Osteocyte (in vitro differentiated cells): Measurements from ENCODE around the gene HDAC3. TPM values are rescaled to one million over a fixed set of nuclear protein-coding genes. Genes with fewer than 3 reads are reported as not detected.
A peak's percentile ranks its signal among the peaks of the same experiment; 100 is the strongest.

ENCODE experiments used
- DNase-seq: peaks from one replicate; pipeline ENCODE4 v3.0.0; 2021; ENCODE audit warnings: mixed read lengths; ENCODE audit not compliant: unreplicated experiment; ENCODE audit errors: extremely low spot score
- H3K27ac Mint-ChIP-seq: one replicate; pipeline ENCODE4 v1.8.0; 2021; ENCODE audit warnings: mild to moderate bottlenecking, mixed read lengths; ENCODE audit not compliant: unreplicated experiment
- H3K27me3 Mint-ChIP-seq: one replicate; pipeline ENCODE4 v1.8.0; 2021; ENCODE audit warnings: mixed read lengths; ENCODE audit not compliant: unreplicated experiment
- H3K36me3 Mint-ChIP-seq: one replicate; pipeline ENCODE4 v1.8.0; 2021; ENCODE audit warnings: mixed read lengths; ENCODE audit not compliant: unreplicated experiment
- H3K4me1 Mint-ChIP-seq: one replicate; pipeline ENCODE4 v1.8.0; 2021; ENCODE audit warnings: mixed read lengths; ENCODE audit not compliant: unreplicated experiment
- H3K4me3 Mint-ChIP-seq: one replicate; pipeline ENCODE4 v1.8.0; 2021; ENCODE audit warnings: mild to moderate bottlenecking, moderate library complexity, mixed read lengths; ENCODE audit not compliant: unreplicated experiment
- H3K9me3 Mint-ChIP-seq: one replicate; pipeline ENCODE4 v1.8.0; 2021; ENCODE audit warnings: mixed read lengths; ENCODE audit not compliant: unreplicated experiment
- total RNA-seq: library from RNA; stranded (reverse); gene quantifications from 2 replicates; pipeline ENCODE4 v1.2.1, GENCODE V29; 2021
- TF ChIP-seq, protein P1 (sequence below): fragments of 200-600 bp; sonication (generic); IDR thresholded peaks from 2 replicates; pipeline ENCODE4 v1.5.0; 2021; ENCODE audit warnings: antibody characterized with exemption, mild to moderate bottlenecking, moderate library complexity

HDAC3 gene
- total RNA-seq, 1 donor from 2014 or later: 67.9 TPM

DNA sequence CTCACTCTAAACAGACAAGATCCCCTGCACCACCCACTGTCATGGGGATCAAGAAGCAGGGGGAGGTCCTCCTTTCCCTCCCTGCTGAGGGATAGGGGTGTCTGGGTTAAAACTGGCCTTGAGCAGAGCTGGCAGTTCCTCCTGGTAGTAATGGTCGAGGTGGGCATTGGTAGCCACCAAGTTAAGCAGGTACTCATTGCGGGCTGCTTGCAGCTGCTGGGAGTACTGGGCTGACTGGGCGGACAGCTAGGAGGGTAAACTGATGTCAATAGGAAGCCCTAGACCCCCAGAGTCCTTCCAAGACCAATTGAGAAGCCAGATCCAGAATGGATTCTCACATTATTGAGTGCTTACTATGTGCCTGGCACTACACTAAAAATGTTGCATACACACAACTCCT lies 11.2 kb upstream of the HDAC3 start:
- Mint-ChIP-seq H3K36me3 (peaks cover 8% of the 10 kb centered on the region), H3K4me3 (no peak overlapping the region), H3K9me3 (no peaks in the 10 kb centered on the region), H3K27me3 (no peaks in the 10 kb centered on the region), H3K4me1 (peaks cover 9% of the 10 kb centered on the region), H3K27ac (no peak overlapping the region)
- TF ChIP-seq, protein P1, sequence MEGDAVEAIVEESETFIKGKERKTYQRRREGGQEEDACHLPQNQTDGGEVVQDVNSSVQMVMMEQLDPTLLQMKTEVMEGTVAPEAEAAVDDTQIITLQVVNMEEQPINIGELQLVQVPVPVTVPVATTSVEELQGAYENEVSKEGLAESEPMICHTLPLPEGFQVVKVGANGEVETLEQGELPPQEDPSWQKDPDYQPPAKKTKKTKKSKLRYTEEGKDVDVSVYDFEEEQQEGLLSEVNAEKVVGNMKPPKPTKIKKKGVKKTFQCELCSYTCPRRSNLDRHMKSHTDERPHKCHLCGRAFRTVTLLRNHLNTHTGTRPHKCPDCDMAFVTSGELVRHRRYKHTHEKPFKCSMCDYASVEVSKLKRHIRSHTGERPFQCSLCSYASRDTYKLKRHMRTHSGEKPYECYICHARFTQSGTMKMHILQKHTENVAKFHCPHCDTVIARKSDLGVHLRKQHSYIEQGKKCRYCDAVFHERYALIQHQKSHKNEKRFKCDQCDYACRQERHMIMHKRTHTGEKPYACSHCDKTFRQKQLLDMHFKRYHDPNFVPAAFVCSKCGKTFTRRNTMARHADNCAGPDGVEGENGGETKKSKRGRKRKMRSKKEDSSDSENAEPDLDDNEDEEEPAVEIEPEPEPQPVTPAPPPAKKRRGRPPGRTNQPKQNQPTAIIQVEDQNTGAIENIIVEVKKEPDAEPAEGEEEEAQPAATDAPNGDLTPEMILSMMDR: no peak
- DNase-seq: no peak

DNA sequence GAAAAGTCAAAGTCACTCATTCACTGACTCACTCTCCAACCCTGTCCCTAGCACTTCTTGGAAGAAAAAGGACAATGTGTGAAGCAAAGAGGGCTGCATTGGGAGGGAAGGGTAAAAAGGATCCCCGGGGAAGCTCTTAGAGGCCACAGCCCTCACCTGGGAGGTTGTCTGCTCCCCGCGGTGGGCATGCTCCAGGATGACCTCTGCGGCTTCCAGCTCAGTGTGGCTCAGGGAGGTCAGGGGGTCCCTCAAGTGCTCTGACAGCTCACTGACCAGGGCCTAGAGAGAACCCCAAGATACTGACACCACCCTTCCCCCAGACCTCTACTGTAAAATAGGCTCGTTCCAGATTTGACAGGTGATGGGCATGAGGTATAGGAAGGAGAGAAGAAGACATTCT lies 10.6 kb upstream of the HDAC3 start:
- Mint-ChIP-seq H3K36me3 (peaks cover 9% of the 10 kb centered on the region), H3K4me1 (peaks cover 9% of the 10 kb centered on the region), H3K27me3 (no peaks in the 10 kb centered on the region), H3K4me3 (no peak overlapping the region), H3K27ac (no peak overlapping the region), H3K9me3 (no peaks in the 10 kb centered on the region)
- TF ChIP-seq, protein P1: no peak
- DNase-seq: no peak

- TF ChIP-seq, protein P1: no peak
- Mint-ChIP-seq H3K4me1 (peaks cover 6% of the 10 kb centered on the region), H3K27ac (no peak overlapping the region), H3K27me3 (no peaks in the 10 kb centered on the region), H3K4me3 (no peak overlapping the region), H3K36me3 (peaks cover 9% of the 10 kb centered on the region), H3K9me3 (no peaks in the 10 kb centered on the region)
- DNase-seq: no peak
These were observed 9.4 kb upstream of the HDAC3 start for GRCh38 chr5:141646026-141646425.

DNA sequence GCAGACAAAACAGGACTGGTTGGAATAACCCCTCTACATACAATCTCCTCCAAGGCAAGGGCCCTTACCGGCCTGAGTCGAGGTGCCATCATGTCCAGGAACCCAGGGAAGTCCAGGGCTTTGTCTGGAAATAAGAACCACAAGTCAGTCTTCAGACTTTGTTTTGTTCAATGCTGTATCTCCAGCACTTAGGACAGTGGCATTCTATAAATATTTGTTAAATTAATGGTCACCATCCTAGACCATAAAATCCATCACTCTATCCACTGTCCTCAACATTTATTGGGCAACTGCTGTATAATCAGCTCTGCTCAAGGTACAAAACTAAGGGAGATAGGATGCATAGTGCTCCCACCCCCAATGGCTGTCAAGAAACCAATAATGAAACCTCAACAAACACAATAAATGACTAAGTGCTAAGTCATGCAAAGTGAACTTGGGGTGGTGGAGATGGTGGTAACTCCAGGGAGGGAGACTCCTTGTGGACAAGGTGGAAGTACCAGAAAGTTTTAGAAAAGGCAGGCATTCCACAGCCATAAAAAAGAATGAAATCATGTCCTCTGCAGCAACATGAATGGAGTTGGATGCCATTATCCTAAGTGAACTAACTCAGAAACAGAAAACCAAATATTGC lies 5.1 kb upstream of the HDAC3 start:
- DNase-seq: no peak
- H3K4me1 Mint-ChIP-seq: peaks cover 7% of the 10 kb centered on the region
- H3K36me3 Mint-ChIP-seq: peaks cover 7% of the 10 kb centered on the region
- no peaks in the 10 kb centered on the region for H3K27me3 Mint-ChIP-seq
- TF ChIP-seq, protein P1: peak; percentile 19
- no peak overlapping the region for H3K4me3 Mint-ChIP-seq
- no peaks in the 10 kb centered on the region for H3K9me3 Mint-ChIP-seq
- H3K27ac Mint-ChIP-seq: no peak overlapping the region

DNA sequence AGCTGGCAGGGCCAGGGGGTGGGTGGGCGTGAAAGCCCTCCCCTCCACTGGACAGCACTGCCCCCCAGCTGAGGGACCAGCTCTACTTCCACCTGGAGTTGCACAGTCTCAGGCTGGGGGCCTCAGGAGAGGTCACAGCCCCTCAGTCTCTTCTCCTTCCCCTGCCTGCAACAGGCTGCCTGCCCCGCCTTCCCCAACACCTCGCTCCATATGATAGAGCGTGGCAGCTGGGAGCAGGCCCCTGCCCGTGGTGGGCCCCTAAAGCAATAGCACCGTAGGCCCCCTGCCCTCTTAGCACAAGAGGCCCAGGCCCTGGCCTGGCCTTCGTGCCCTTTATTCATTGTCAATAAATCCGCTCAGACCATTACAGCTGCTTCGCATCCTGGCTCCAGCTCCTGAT lies 4.0 kb upstream of the HDAC3 start:
- no peak overlapping the region for H3K4me3 Mint-ChIP-seq

More for the DNA sequence above, 4.0 kb upstream of the HDAC3 start:
- no peaks in the 10 kb centered on the region for H3K9me3 Mint-ChIP-seq
- H3K36me3 Mint-ChIP-seq: peaks cover 7% of the 10 kb centered on the region
- TF ChIP-seq, protein P1: no peak
- H3K4me1 Mint-ChIP-seq: peaks cover 14% of the 10 kb centered on the region
- no peak for DNase-seq
- no peaks in the 10 kb centered on the region for H3K27me3 Mint-ChIP-seq
- H3K27ac Mint-ChIP-seq: no peak overlapping the region
